ENCODE data around the gene NHP2.

Gene NHP2

DNA sequence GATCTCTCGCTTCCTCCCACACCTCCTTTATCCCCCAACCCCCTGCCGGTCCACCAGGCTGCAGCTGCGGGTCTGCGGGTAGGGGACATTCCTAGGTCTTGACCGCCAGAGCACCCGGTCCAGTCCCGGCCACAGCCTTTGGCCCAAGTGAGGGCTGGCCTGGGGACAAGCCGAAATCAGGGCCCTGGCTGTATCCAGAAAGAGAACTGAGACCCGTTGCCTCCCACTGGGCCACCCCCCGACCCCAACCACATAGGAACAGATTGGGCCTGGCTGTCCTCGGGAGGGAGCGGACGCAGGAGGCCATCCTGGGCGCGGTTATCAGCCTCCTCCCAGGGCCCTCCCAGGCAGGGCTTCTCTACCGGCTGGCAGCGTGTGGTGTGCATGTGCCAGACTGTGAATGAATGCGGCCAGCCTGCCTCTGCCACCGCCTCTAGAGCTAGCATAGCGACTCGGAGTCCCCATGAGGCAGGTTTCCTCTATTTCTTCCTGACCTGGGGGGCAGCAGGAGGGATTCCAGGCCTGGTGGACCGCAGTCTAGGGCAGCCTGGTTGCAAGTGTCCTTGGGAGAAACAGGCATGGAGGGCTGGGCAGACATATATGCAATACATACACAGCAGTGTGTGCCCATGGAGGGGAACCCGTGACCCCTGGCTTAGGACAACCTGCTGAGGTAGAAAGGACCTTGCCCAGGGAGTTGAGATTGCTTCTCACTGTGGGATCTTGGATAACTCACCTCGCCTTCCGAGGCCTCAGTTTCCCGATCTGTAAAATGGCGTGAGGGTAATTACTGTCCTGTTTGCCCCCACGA is 39.2 kb downstream of the NHP2 start:
- peak in 1 of 2 donors; percentile 53 for DNase-seq (ENCODE audit: low read depth in 2 of 2)

DNA sequence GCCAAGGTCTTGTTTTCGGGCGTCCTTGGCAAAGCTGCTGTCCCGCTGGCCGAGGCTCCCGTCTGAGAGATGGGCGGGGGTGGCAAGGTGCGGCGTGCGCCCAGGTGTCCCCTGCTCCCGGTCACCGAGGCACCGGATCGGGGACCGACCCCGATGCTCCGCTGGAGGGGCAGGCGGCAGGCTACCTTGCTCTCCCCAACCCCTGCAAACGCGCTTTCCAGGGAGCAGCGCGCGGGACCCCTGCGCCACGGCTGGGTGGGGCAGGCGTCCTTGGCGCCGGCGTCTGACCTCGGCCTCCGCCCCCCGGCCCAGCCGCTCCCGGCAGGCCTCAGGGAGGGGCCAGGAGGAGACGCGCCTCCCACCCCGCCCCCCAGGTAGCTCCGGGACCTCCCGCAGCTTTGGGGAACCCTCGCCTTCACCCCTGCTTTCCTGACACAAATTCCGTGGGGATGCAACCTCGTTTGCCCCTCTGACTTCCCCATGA is 39.8 kb downstream of the NHP2 start:
- DNase-seq (ENCODE audit: low read depth in 2 of 2), result no peak

- DNase-seq (ENCODE audit: low read depth in 2 of 2), result peak; percentile 66 to 85
These were observed 40.4 kb downstream of the NHP2 start, which contains the start of gene N4BP3 for GRCh38 chr5:178113141-178113787. Gene N4BP3, plus strand, starts transcription at chr5:178113532. Its CDS starts 6,052 bp downstream, at chr5:178119584.

DNA sequence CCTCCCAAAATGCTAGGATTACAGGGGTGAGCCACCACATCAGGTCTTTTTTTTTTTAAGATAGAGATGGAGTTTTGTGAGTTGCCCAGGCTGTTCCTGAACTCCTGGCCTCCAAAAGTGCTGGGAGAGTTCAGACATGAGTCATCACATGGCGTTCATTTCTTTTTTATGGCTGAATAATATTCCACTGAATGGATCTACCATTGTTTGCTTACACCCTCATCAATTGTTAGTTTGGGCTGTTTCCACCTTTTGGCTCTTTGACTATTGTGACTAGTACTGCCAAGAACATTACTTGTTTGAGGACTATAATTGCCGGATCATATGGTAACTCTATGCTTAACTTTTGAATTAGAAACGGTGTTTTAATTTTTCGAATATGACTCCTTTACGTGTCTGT is 41.1 kb downstream of the NHP2 start:
- no peak for DNase-seq (ENCODE audit: low read depth in 2 of 2)

GRCh38 chr5:178111925-178112324 is 41.8 kb downstream of the NHP2 start:
- no peak for DNase-seq (ENCODE audit: low read depth in 2 of 2)

- no peak for DNase-seq (ENCODE audit: low read depth in 2 of 2)
These were observed 43.2 kb downstream of the NHP2 start for GRCh38 chr5:178110511-178110910.

GRCh38 chr5:178108966-178109365 is 44.7 kb downstream of the NHP2 start:
- no peak for DNase-seq (ENCODE audit: low read depth in 2 of 2)

- no peak for DNase-seq (ENCODE audit: low read depth in 2 of 2)
These were observed 45.2 kb downstream of the NHP2 start for GRCh38 chr5:178108446-178108845.

DNA sequence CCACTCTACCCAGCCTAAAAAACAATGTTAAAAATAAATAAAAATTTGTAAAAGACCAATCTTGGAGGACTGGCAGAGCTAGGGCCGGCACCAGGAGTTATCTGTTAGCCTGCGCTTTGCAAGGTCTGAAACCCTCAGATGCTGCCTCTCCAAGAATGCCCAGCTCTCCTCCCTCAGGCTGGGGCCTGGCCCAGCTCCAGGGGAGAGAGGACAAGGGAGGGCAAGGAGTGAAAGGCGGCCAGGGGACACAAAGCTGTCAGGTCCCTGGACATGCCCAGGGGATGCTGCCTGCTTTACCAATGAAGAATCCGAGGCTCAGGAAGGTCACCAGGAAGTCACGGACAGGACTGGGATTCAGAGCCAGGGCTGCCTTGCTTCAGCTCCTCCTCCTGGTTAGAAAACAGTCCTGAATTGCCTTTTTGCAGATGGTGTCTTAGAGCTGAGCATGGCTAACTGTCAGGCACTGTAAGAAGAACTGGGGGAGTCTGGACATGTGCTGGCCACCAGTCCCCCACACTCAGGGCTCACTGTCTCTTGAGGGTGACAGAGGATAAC is 45.9 kb downstream of the NHP2 start:
- DNase-seq (ENCODE audit: low read depth in 2 of 2), result no peak

DNA sequence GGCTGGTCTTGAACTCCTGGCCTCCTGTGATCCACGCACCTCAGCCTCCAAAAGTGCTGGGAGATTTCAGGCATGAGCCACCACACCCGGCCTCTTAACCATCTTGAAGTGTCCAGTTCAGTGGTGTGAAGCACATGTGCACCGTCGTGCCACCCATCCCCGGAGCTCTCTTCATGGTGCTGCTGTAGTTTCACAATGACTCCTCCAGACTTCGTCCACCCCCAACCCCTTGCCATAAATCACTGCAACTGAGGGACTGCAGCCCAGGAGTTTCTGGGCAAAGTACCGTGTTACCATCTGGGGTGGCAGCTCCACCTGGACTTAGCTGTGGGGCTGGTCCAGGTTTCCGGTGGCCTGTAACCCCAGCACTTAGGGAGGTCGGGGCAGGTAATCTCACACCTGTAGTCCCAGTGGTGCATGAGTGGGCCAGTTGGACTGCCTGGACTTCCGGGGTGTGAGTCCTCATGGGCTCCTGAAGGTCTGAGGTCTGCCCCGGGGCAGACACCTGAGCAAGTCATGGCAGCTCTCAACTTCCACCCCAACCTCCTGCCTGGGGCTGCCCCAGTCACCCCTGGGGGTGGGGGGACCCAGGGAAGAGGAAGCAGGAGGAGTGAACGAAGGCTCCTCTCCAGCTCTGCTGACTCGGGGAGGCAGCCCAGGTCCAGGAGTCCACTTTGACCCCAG is 47.0 kb downstream of the NHP2 start:
- DNase-seq (ENCODE audit: low read depth in 2 of 2), result no peak

- DNase-seq (ENCODE audit: low read depth in 2 of 2), result no peak
These were observed 47.6 kb downstream of the NHP2 start for GRCh38 chr5:178106086-178106485.

- DNase-seq (ENCODE audit: low read depth in 2 of 2), result no peak
These were observed 49.2 kb downstream of the NHP2 start for GRCh38 chr5:178104492-178104891.

GRCh38 chr5:178103612-178104011 is 50.1 kb downstream of the NHP2 start:
- no peak for DNase-seq (ENCODE audit: low read depth in 2 of 2)
